IPS DF 6.9 (cell line): ENCODE measurements around the gene AURKAIP1.
A peak's percentile ranks its signal among the peaks of the same experiment; 100 is the strongest.

Experiments used
- DNase-seq: peaks from one replicate; pipeline ENCODE4 v3.0.0-alpha.2; 2013; ENCODE audit warnings: low read depth, low spot score
- H3K27ac ChIP-seq: one replicate; pipeline ENCODE4 v1.5.1; 2013; ENCODE audit warnings: low read length, control low read depth
- H3K27me3 ChIP-seq: 2 replicates; pipeline ENCODE4 v1.6.1; 2013; ENCODE audit warnings: mild to moderate bottlenecking, low read length; ENCODE audit not compliant: control insufficient read depth, insufficient read depth
- H3K36me3 ChIP-seq: 2 replicates; pipeline ENCODE4 v1.6.1; 2013; ENCODE audit warnings: low read length; ENCODE audit not compliant: control insufficient read depth, insufficient read depth
- H3K4me1 ChIP-seq: 2 replicates; pipeline ENCODE4 v1.6.1; 2013; ENCODE audit warnings: low read length; ENCODE audit not compliant: control insufficient read depth, insufficient read depth
- H3K4me3 ChIP-seq: 2 replicates; pipeline ENCODE4 v1.5.1; 2013; ENCODE audit warnings: mild to moderate bottlenecking, low read length
- H3K9me3 ChIP-seq: 2 replicates; pipeline ENCODE4 v1.6.1; 2013; ENCODE audit warnings: low read length, inconsistent platforms; ENCODE audit not compliant: control insufficient read depth, insufficient read depth
- WGBS: extraction: QIAGEN DNeasy Blood & Tissue Kit; methylation state at CpG from one replicate; pipeline ENCODE4 v1.1.7; 2013; ENCODE audit warnings: mixed read lengths, missing lambda C conversion rate; ENCODE audit not compliant: insufficient read length, insufficient coverage; 5-methylcytosine and 5-hydroxymethylcytosine counted together

The AURKAIP1 gene

GRCh38 chr1:1324084-1324523 lies 50.9 kb downstream of the AURKAIP1 start:
- no CpG with 5 or more reads among the region's 41 CpGs for WGBS
- H3K4me3 ChIP-seq, result peak overlapping the region; percentile 91
- H3K36me3 ChIP-seq, result peaks cover 20% of the 10 kb centered on the region
- H3K27ac ChIP-seq, result no peak overlapping the region
- H3K4me1 ChIP-seq, result peaks cover 2% of the 10 kb centered on the region; the same call in 1 of the 2 replicates
- no peaks in the 10 kb centered on the region for H3K9me3 ChIP-seq
- no peak for DNase-seq
- no peaks in the 10 kb centered on the region for H3K27me3 ChIP-seq
